Skeletal muscle tissue (tissue), 4 donors: ENCODE measurements around the gene REP15. TPM values are rescaled to one million over a fixed set of nuclear protein-coding genes. Genes with fewer than 3 reads are reported as not detected.
"Not testable (repeated sequence)": the region's sequence is repeated elsewhere in the genome, so short reads cannot be mapped to it uniquely, and the experiment has no call there.

Experiments used
- H3K27ac ChIP-seq: one replicate; pipeline ENCODE4 v1.7.0; 2013; ENCODE audit warnings: mild to moderate bottlenecking, low read depth, low read length, inconsistent platforms
- H3K27me3 ChIP-seq, 3 donors: one replicate each; pipeline ENCODE4 v1.7.0; 2013; ENCODE audit warnings: low read length in 3 of 3; ENCODE audit not compliant: control insufficient read depth in 3 of 3, insufficient read depth in 3 of 3
- H3K36me3 ChIP-seq, 3 donors: one replicate each; pipeline ENCODE4 v1.7.0; 2013; ENCODE audit warnings: low read length in 3 of 3; ENCODE audit not compliant: control insufficient read depth in 3 of 3, insufficient read depth in 3 of 3
- H3K4me1 ChIP-seq, 3 donors: one replicate each; pipeline ENCODE4 v1.7.0; 2013; ENCODE audit warnings: low read length in 3 of 3, mild to moderate bottlenecking in 3 of 3; ENCODE audit not compliant: control insufficient read depth in 3 of 3, insufficient read depth in 3 of 3
- H3K4me3 ChIP-seq, 3 donors: one replicate each; pipeline ENCODE4 v1.7.0; 2013; ENCODE audit warnings: low read length in 3 of 3
- H3K9ac ChIP-seq, 3 donors: one replicate each; pipeline ENCODE4 v1.7.0; 2013; ENCODE audit warnings: low read length in 3 of 3, mild to moderate bottlenecking in 3 of 3, moderate library complexity in 2 of 3, low read depth in 1 of 3
- H3K9me3 ChIP-seq, 3 donors: one replicate each; pipeline ENCODE4 v1.7.0; 2013; ENCODE audit warnings: low read length in 3 of 3; ENCODE audit not compliant: control insufficient read depth in 3 of 3
- total RNA-seq: library from RNA; depleted of rRNA; stranded (reverse); fragments of >200 nt; gene quantifications from one replicate; pipeline ENCODE4 v1.2.3, GENCODE V29; 2014
- donor health status: Osteomylitis.

REP15 gene
- total RNA-seq, result 1.0 TPM

GRCh38 chr12:27696293-27696652, at the start of gene REP15:
Gene REP15, plus strand, starts transcription at chr12:27696447. Its CDS starts 116 bp downstream, at chr12:27696563.
- no peak within 1 kb of the TSS for H3K4me3 ChIP-seq
- no peaks in the 10 kb centered on the region for H3K9me3 ChIP-seq
- H3K9ac ChIP-seq, result no peak within 1 kb of the TSS
- peaks cover 13 to 21% (median 19%) of the 10 kb centered on the region in 3 donors for H3K36me3 ChIP-seq
- H3K27me3 ChIP-seq, result no peaks in the 10 kb centered on the region
- H3K27ac ChIP-seq, result no peak within 1 kb of the TSS
- H3K4me1 ChIP-seq, result no peaks in the 10 kb centered on the region

DNA sequence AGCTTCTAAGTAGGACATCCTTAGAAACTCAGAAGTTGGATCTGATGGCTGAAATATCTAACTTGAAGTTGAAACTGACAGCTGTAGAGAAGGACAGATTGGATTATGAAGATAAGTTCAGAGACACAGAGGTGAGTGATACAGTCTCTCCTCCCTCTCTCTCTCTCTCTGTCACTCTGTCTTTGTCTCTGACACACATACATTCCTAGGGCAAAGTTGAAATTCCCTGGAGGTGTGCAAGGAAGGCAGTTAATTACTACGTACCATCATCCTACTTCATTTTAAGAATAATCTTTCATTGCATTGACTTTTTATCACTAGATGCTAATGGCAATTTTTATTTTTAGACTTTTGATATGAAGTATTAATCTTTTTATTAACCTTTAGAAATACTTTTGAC, 46.2 kb upstream of the REP15 start:
- Histone ChIP-seq H3K27ac (no peak overlapping the region), H3K27me3 (no peaks in the 10 kb centered on the region), H3K4me3 (no peak overlapping the region), H3K4me1 (no peaks in the 10 kb centered on the region), H3K9ac (no peak overlapping the region), H3K36me3 (peaks cover 3 to 17% (median 12%) of the 10 kb centered on the region in 3 donors), H3K9me3 (no peaks in the 10 kb centered on the region)

DNA sequence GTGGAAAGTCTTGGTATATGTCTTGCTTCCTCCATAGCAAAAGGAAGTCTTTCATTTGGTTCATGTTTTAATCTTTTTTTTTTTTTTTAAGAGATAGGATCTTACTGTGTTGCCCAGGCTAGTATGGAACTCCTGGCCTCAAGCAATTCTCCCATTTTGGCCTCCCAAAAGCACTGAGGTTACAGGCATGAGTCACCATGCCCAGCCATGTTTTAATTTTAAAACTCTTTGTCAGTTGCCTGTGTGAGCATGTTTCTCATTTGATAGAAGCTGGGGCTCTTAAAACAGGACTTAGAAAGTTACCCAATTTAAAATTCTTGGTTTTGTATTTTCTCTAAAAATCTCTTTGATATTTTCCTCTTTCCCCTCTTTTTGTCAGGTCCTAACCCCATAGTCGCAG, 45.0 kb upstream of the REP15 start:
- no peaks in the 10 kb centered on the region for H3K9me3 ChIP-seq
- H3K4me1 ChIP-seq, result no peaks in the 10 kb centered on the region
- H3K36me3 ChIP-seq, result peaks cover 3 to 13% (median 12%) of the 10 kb centered on the region in 3 donors
- no peak overlapping the region for H3K27ac ChIP-seq
- no peak overlapping the region for H3K9ac ChIP-seq
- no peaks in the 10 kb centered on the region for H3K27me3 ChIP-seq
- H3K4me3 ChIP-seq, result no peak overlapping the region

- H3K4me1 ChIP-seq, result no peaks in the 10 kb centered on the region
- H3K36me3 ChIP-seq, result peaks cover 3 to 12% (median 12%) of the 10 kb centered on the region in 3 donors
- H3K27ac ChIP-seq, result no peak overlapping the region
- no peak overlapping the region for H3K9ac ChIP-seq
- no peaks in the 10 kb centered on the region for H3K9me3 ChIP-seq
- H3K4me3 ChIP-seq, result no peak overlapping the region
- H3K27me3 ChIP-seq, result no peaks in the 10 kb centered on the region
These were observed 44.0 kb upstream of the REP15 start for GRCh38 chr12:27652174-27652763.

GRCh38 chr12:27653661-27654060, 42.6 kb upstream of the REP15 start:
- Histone ChIP-seq H3K4me1 (no peaks in the 10 kb centered on the region), H3K27ac (no peak overlapping the region), H3K4me3 (no peak overlapping the region), H3K36me3 (peaks cover 2 to 17% (median 12%) of the 10 kb centered on the region in 3 donors), H3K9ac (no peak overlapping the region), H3K9me3 (no peaks in the 10 kb centered on the region), H3K27me3 (no peaks in the 10 kb centered on the region)

GRCh38 chr12:27655476-27655875, 40.8 kb upstream of the REP15 start:
- H3K27ac ChIP-seq, H3K4me1 ChIP-seq, H3K9ac ChIP-seq, H3K27me3 ChIP-seq, H3K4me3 ChIP-seq, H3K9me3 ChIP-seq: not testable (repeated sequence)
- peaks cover 2 to 16% (median 6%) of the 10 kb centered on the region in 3 donors for H3K36me3 ChIP-seq

GRCh38 chr12:27657296-27657695, 39.0 kb upstream of the REP15 start:
- Histone ChIP-seq H3K9me3 (no peaks in the 10 kb centered on the region), H3K36me3 (peaks cover 12 to 26% (median 15%) of the 10 kb centered on the region in 3 donors), H3K4me3 (no peak overlapping the region), H3K27me3 (no peaks in the 10 kb centered on the region), H3K27ac (no peak overlapping the region), H3K4me1 (no peaks in the 10 kb centered on the region), H3K9ac (no peak overlapping the region)

DNA sequence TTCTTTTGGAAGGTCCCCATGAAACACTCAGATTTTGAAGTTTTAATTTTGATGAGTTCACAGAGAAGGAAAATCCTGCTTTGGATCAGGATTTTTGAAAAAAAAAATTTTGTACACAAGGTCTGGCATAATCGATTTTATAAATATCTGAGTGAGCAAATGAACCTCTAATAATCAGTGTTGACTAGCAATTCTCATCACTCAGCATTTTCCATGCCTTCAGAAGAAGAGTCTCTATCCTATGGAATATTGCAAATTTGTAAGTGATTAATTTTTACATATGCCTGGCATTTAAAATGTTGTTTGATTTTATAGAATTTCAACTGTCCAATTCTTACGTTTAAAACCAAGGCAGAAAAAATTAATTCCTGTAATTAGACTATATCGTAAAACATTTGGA, 30.5 kb upstream of the REP15 start:
- H3K4me1 ChIP-seq, result peaks cover 0 to 6% (median 0%) of the 10 kb centered on the region in 3 donors
- H3K4me3 ChIP-seq, result no peak overlapping the region
- peaks cover 25 to 53% (median 27%) of the 10 kb centered on the region in 3 donors for H3K36me3 ChIP-seq

DNA sequence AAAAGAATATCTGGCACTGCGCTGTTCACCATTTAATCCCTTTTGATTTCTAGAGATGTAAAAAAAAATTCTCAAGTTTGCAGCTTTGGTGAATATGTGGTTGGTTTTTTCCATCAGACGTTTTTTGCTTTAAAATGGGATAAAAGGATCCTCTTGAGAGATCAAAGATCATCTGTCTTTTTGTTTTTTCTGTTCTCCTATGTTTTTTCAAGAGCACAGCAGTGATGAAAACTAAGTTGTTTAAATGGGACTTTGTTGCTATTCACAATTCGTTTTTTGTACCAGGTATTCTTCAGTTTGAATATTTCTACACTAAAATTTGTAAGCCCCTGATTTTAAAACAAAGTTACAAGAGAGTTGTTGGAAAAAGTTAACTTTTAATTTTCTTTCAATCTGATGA, 29.7 kb upstream of the REP15 start:
- no peak overlapping the region for H3K27ac ChIP-seq

More for the DNA sequence above, 30.5 kb upstream of the REP15 start:
- H3K27ac ChIP-seq, result no peak overlapping the region
- no peaks in the 10 kb centered on the region for H3K27me3 ChIP-seq
- H3K9ac ChIP-seq, result no peak overlapping the region
- no peaks in the 10 kb centered on the region for H3K9me3 ChIP-seq

GRCh38 chr12:27667540-27667939, 28.7 kb upstream of the REP15 start:
- H3K9me3 ChIP-seq, result no peaks in the 10 kb centered on the region
- no peak overlapping the region for H3K4me3 ChIP-seq

More for the DNA sequence above, 29.7 kb upstream of the REP15 start:
- Histone ChIP-seq H3K9ac (no peak overlapping the region), H3K27me3 (no peaks in the 10 kb centered on the region), H3K9me3 (no peaks in the 10 kb centered on the region), H3K4me3 (no peak overlapping the region), H3K36me3 (peaks cover 17 to 45% (median 19%) of the 10 kb centered on the region in 3 donors), H3K4me1 (peaks cover 0 to 6% (median 0%) of the 10 kb centered on the region in 3 donors)

More at GRCh38 chr12:27667540-27667939, 28.7 kb upstream of the REP15 start:
- no peaks in the 10 kb centered on the region for H3K27me3 ChIP-seq
- no peak overlapping the region for H3K9ac ChIP-seq
- no peak overlapping the region for H3K27ac ChIP-seq
- peaks cover 0 to 6% (median 2%) of the 10 kb centered on the region in 3 donors for H3K4me1 ChIP-seq
- peaks cover 14 to 41% (median 18%) of the 10 kb centered on the region in 3 donors for H3K36me3 ChIP-seq
